ENCODE measurements around the gene PRKCG.

Gene PRKCG

GRCh38 chr19:53872762-53873161, 9.2 kb upstream of the PRKCG start:
- no peak for DNase-seq (ENCODE audit: low read depth in 2 of 2)

GRCh38 chr19:53873773-53874605, 8.0 kb upstream of the PRKCG start:
- DNase-seq (ENCODE audit: low read depth in 2 of 2), result no peak

GRCh38 chr19:53874606-53874990, 7.4 kb upstream of the PRKCG start:
- no peak for DNase-seq (ENCODE audit: low read depth in 2 of 2)

- no peak for DNase-seq (ENCODE audit: low read depth in 2 of 2)
Measured at GRCh38 chr19:53875602-53876325, 6.2 kb upstream of the PRKCG start.

GRCh38 chr19:53876651-53877224, 5.3 kb upstream of the PRKCG start:
- DNase-seq (ENCODE audit: low read depth in 2 of 2), result no peak

- DNase-seq (ENCODE audit: low read depth in 2 of 2), result no peak
Measured at GRCh38 chr19:53877361-53877766, 4.6 kb upstream of the PRKCG start.

GRCh38 chr19:53878776-53879139, 3.2 kb upstream of the PRKCG start:
- DNase-seq (ENCODE audit: low read depth in 2 of 2), result no peak

GRCh38 chr19:53879140-53880081, 2.6 kb upstream of the PRKCG start:
- peak; percentile 57 to 78 for DNase-seq (ENCODE audit: low read depth in 2 of 2)

GRCh38 chr19:53880711-53881481, 1.1 kb upstream of the PRKCG start:
- no peak for DNase-seq (ENCODE audit: low read depth in 2 of 2)

- DNase-seq (ENCODE audit: low read depth in 2 of 2), result no peak
Measured at GRCh38 chr19:53882391-53883050, 524 bp downstream of the PRKCG start.

GRCh38 chr19:53883231-53883661, 1.2 kb downstream of the PRKCG start:
- DNase-seq (ENCODE audit: low read depth in 2 of 2), result no peak

- DNase-seq (ENCODE audit: low read depth in 2 of 2), result no peak
Measured at GRCh38 chr19:53883741-53884140, 1.7 kb downstream of the PRKCG start.

- DNase-seq (ENCODE audit: low read depth in 2 of 2), result no peak
Measured at GRCh38 chr19:53884256-53884655, 2.3 kb downstream of the PRKCG start.

GRCh38 chr19:53885036-53885435, 3.0 kb downstream of the PRKCG start:
- no peak for DNase-seq (ENCODE audit: low read depth in 2 of 2)

GRCh38 chr19:53892301-53892980, 10.4 kb downstream of the PRKCG start:
- no peak for DNase-seq (ENCODE audit: low read depth in 2 of 2)

- no peak for DNase-seq (ENCODE audit: low read depth in 2 of 2)
Measured at GRCh38 chr19:53892981-53893325, 11.0 kb downstream of the PRKCG start.

GRCh38 chr19:53894707-53895106, 12.7 kb downstream of the PRKCG start:
- no peak for DNase-seq (ENCODE audit: low read depth in 2 of 2)

- DNase-seq (ENCODE audit: low read depth in 2 of 2), result no peak
Measured at GRCh38 chr19:53896682-53897081, 14.7 kb downstream of the PRKCG start.

- DNase-seq (ENCODE audit: low read depth in 2 of 2), result no peak
Measured at GRCh38 chr19:53897459-53897858, 15.5 kb downstream of the PRKCG start.

GRCh38 chr19:53898166-53898565, 16.2 kb downstream of the PRKCG start:
- no peak for DNase-seq (ENCODE audit: low read depth in 2 of 2)

All from stimulated activated CD8-positive, alpha-beta memory T cell treated with anti-CD3 and anti-CD28 coated beads, Interleukin-7, amount 100 ng/mL, for 4 hours (primary cell).